ENCODE results near the gene F10.

- no peak for TF ChIP-seq CTCF (conservative IDR thresholded peaks at IDR 0.05; ENCODE audit: low read length)
- TF ChIP-seq EZH2phosphoT487 (IDR thresholded peaks at IDR 0.05; ENCODE audit: borderline replicate concordance): no peak
Measured at GRCh38 chr13:113103646-113104045, 19.0 kb upstream of the F10 start.
